SKM-1 (cell line): Measurements from ENCODE around the gene KBTBD12.

ENCODE experiments used
- DNase-seq: peaks from one replicate; lab custom pipeline; 2025; ENCODE audit not compliant: unreplicated experiment; lab: John Stamatoyannopoulos, UW

Gene KBTBD12

GRCh38 chr3:128011140-128011539 lies 96.1 kb downstream of the KBTBD12 start:
- no peak for DNase-seq

DNA sequence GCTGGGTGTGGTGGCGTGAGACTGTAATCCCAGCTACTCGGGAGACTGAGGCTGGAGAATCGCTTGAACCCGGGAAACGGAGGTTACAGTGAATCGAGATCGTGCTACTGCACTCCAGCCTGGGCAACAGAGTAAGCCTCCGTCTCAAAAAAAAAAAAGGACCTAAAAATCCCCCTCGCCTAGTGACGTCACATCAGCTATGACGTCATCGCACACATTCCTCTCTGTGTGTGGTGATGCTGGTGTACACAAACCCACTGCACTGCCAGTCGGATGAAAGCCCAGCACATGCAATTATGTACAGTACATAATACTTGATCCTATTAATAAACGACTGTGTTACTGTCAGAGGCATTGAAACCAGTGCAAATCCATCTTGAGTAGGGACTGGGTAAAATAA lies 97.0 kb downstream of the KBTBD12 start:
- DNase-seq: no peak

DNA sequence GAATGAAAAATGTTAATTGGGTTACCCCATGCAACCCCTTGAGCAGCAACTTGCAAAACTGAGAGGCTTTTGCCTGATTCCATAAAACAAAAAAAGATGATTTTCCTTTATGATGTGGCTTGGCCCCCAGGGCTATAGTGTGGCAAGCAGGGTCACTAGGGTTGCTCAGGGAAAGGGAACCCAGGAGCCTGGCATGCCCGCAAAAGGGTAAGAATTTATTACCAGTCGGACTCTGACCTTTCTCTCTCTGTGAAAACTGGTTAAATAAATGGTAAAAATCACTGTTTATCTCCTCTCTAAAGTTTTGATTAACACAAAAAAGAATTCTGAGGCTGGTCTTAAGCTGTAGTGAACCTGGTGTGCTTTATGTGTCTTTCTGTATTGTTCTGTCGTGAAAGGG lies 99.5 kb downstream of the KBTBD12 start:
- DNase-seq: no peak

DNA sequence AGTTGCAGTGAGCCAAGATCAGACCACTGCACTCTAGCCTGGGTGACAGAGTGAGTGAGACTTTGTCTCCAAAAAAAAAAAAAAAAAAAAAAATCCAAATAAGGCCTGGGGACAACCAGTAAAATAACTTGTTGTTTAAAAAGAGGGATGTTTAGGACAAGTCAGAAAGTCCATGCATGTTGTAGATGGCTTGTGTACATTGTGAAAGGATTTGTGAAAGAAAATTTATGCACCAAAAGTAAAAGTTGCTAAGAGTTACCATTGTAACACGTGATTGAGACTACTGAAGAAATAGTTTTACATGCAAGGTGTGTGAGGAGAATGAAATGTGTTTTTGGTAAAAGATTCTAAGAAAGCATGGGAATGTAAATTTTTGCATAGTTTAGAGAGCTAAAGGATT lies 101.5 kb downstream of the KBTBD12 start:
- DNase-seq: no peak

GRCh38 chr3:128021768-128022372 lies 106.8 kb downstream of the KBTBD12 start:
- DNase-seq: no peak

DNA sequence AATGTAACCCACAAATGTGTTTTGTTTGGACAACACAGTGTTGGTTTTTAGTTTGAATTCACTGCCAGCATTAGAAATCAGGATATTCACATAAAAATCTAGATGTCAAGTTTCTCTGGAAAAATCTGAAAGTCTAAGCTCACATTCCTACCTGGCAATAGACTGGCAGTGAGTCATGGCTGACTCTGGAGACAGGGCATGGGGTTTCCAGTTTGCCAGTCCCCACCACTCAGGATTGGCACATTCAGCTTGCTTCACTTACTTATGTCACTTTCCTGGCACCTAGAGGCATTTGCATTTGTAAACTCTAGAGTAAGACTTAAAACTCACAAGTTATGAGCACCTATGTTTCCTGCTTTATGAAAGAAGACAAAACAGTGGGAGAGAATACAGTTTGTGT lies 118.1 kb downstream of the KBTBD12 start:
- no peak for DNase-seq

DNA sequence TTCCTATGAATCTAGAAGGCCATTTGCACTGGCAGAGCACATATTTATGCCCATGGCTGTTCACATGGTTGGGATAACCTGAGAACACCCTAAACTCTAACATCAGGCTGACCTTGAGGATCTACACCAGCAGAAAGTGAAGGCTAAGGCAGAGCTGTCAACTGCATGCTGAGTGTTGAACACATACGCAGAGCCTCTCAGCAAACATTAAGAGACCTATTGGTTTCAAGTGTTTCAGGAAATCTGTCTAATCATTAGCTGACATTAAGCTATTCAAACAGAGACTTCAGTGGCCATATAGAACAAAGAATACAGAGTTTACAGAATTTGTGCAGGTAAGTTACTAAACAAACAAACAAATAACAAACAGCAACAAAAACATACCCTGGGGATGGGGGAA lies 121.1 kb downstream of the KBTBD12 start:
- DNase-seq: no peak
